Ascending aorta (tissue), 2 donors: ENCODE results near the gene IL22RA1. TPM values are rescaled to one million over a fixed set of nuclear protein-coding genes. Genes with fewer than 3 reads are reported as not detected.

Experiments used
- DNase-seq, 2 donors: peaks; one replicate each; pipeline ENCODE4 v3.0.0-alpha.2; 2019; ENCODE audit warnings: low spot score in 2 of 2
- H3K27ac ChIP-seq, 2 donors: fragments of 200-600 bp; sonication (generic); one replicate each; pipeline ENCODE4 v1.5.1; 2016 to 2017; ENCODE audit warnings: mild to moderate bottlenecking in 1 of 2
- H3K27me3 ChIP-seq: fragments of 200-600 bp; sonication (generic); one replicate; pipeline ENCODE4 v1.5.1; 2017
- H3K36me3 ChIP-seq, 2 donors: fragments of 200-600 bp; sonication (generic); one replicate each; pipeline ENCODE4 v1.5.1; 2016
- H3K4me1 ChIP-seq, 2 donors: fragments of 200-600 bp; sonication (generic); one replicate each; pipeline ENCODE4 v1.5.1; 2016 to 2017; ENCODE audit warnings: mild to moderate bottlenecking in 1 of 2
- H3K4me3 ChIP-seq, 2 donors: fragments of 200-600 bp; sonication (generic); one replicate each; pipeline ENCODE4 v1.5.1; 2016 to 2017; ENCODE audit warnings: mild to moderate bottlenecking in 1 of 2
- H3K9me3 ChIP-seq, 2 donors: fragments of 200-600 bp; sonication (generic); one replicate each; pipeline ENCODE4 v1.5.1; 2016
- CTCF ChIP-seq, 3 experiments: fragments of 200-600 bp in 2 of 3; fragments of 450-650 bp in 1 of 3; sonication (generic) in 2 of 3; IDR thresholded peaks; one replicate each; pipeline ENCODE4 v1.5.1; 2016 to 2019; ENCODE audit warnings: antibody characterized with exemption in 3 of 3, mild to moderate bottlenecking in 1 of 3, moderate library complexity in 1 of 3
- intact Hi-C: fragments of 100-400 bp; cut with DNase I; formaldehyde crosslinking; loops from one replicate; pipeline ENCODE4 v1.15.1; 2023
- total RNA-seq: library from RNA; depleted of rRNA; stranded (reverse); fragments of >200 nt; gene quantifications from one replicate; pipeline ENCODE4 v1.1.0, GENCODE V29; 2016

IL22RA1 gene
- total RNA-seq, 1 donor from 2014 or later = not detected

GRCh38 chr1:24172598-24172997 is 29.7 kb upstream of the IL22RA1 start:
- no peak for TF ChIP-seq CTCF (IDR thresholded peaks at IDR 0.05)
- H3K27ac ChIP-seq = no peak overlapping the region
- no peak overlapping the region for H3K4me3 ChIP-seq
- no peaks in the 10 kb centered on the region for H3K36me3 ChIP-seq
- no peaks in the 10 kb centered on the region for H3K9me3 ChIP-seq
- intact Hi-C loops = no loop called here
- no peaks in the 10 kb centered on the region for H3K4me1 ChIP-seq
- H3K27me3 ChIP-seq = no peaks in the 10 kb centered on the region
- no peak for DNase-seq

GRCh38 chr1:24169286-24169685 is 26.3 kb upstream of the IL22RA1 start:
- Histone ChIP-seq H3K4me1 (no peaks in the 10 kb centered on the region), H3K9me3 (no peaks in the 10 kb centered on the region), H3K27ac (no peak overlapping the region), H3K36me3 (no peaks in the 10 kb centered on the region), H3K4me3 (no peak overlapping the region), H3K27me3 (no peaks in the 10 kb centered on the region)
- intact Hi-C loops = no loop called here
- no peak for DNase-seq
- no peak for TF ChIP-seq CTCF (IDR thresholded peaks at IDR 0.05)

- Histone ChIP-seq H3K4me3 (no peak overlapping the region), H3K36me3 (no peaks in the 10 kb centered on the region), H3K27me3 (no peaks in the 10 kb centered on the region), H3K9me3 (no peaks in the 10 kb centered on the region), H3K27ac (no peak overlapping the region), H3K4me1 (no peaks in the 10 kb centered on the region)
- no peak for DNase-seq
- intact Hi-C loops = no loop called here
- TF ChIP-seq CTCF (IDR thresholded peaks at IDR 0.05) = no peak
These were observed 25.3 kb upstream of the IL22RA1 start for GRCh38 chr1:24168245-24168644.

GRCh38 chr1:24167008-24167407 is 24.1 kb upstream of the IL22RA1 start:
- Histone ChIP-seq H3K4me1 (no peaks in the 10 kb centered on the region), H3K27ac (no peak overlapping the region), H3K27me3 (no peaks in the 10 kb centered on the region), H3K9me3 (no peaks in the 10 kb centered on the region), H3K4me3 (no peak overlapping the region), H3K36me3 (no peaks in the 10 kb centered on the region)
- intact Hi-C loops = no loop called here
- DNase-seq = no peak
- no peak for TF ChIP-seq CTCF (IDR thresholded peaks at IDR 0.05)

- no peaks in the 10 kb centered on the region for H3K9me3 ChIP-seq
These were observed 22.6 kb upstream of the IL22RA1 start for GRCh38 chr1:24165500-24165899.

More at GRCh38 chr1:24165500-24165899, 22.6 kb upstream of the IL22RA1 start:
- DNase-seq = no peak
- H3K4me1 ChIP-seq = no peaks in the 10 kb centered on the region
- no peak overlapping the region for H3K27ac ChIP-seq
- H3K27me3 ChIP-seq = no peaks in the 10 kb centered on the region
- no peaks in the 10 kb centered on the region for H3K36me3 ChIP-seq
- no peak for TF ChIP-seq CTCF (IDR thresholded peaks at IDR 0.05)
- no peak overlapping the region for H3K4me3 ChIP-seq
- intact Hi-C loops = no loop called here
